ENCODE data around the gene PPM1D. TPM values are rescaled to one million over a fixed set of nuclear protein-coding genes. Genes with fewer than 3 reads are reported as not detected.
"Not testable (repeated sequence)": the region's sequence is repeated elsewhere in the genome, so short reads cannot be mapped to it uniquely, and the experiment has no call there.

PPM1D gene
- total and polyA plus RNA-seq, 2 donors (not counting 1 experiment from before 2014, with no cell fraction given), result 6.5 to 27.2 TPM

DNA sequence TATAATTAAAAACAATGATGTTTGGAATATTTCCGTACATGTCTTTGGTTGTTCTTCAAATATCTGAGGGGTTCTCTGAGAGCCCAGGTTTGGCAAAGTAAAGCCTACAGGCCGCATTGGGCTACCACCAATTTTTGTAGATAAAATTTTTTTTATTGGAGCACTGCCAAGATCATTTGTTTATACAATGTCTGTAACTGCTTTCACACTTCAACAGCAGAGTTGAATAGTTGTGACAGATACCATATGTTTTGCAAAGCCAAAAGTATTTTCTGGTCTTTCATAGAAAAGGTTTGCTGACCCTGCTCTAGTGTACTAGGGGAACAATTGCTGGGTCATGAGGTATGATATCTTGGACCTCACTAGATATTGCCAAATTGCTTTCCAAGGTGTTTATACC is 10.5 kb downstream of the PPM1D start:
- ATAC-seq (ENCODE audit: low read depth), result no peak
- CTCF ChIA-PET, result no interaction called here
- no peaks in the 10 kb centered on the region for H3K27me3 Mint-ChIP-seq

DNA sequence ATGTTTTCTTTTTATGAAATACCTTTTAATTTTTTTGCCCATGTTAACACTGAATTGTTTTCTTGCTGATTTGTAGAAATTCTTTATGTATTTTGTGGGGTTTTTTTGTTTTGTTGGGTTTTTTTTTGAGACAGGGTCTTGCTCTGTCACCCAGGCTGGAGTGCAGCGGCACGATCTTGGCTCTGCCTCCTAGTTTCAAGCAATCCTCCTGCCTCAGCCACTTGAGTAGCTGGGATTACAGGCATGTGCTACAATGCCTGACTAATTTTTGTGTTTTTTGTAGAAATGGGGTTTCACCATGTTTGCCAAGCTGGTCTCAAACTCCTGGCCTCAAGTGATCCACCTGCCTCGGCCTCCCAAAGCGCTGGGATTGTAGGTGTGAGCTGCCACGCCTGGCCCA is 11.3 kb downstream of the PPM1D start:
- H3K27me3 Mint-ChIP-seq; H3K9ac ChIP-seq (ENCODE audit: low read length); CTCF ChIA-PET; DNase-seq; POLR2A ChIA-PET; H3K4me3 Mint-ChIP-seq; H3K27ac Mint-ChIP-seq; intact Hi-C loops (cut with micrococcal nuclease); ATAC-seq (ENCODE audit: low read depth); H3K4me1 ChIP-seq (ENCODE audit: control insufficient read depth in 2 of 2, insufficient read depth in 2 of 2, low read length in 2 of 2); H3K9me3 Mint-ChIP-seq (ENCODE audit: insufficient read depth); H3K4me3 ChIP-seq (ENCODE audit: control extremely low read depth in 1 of 5, extremely low read depth in 1 of 5, insufficient read depth in 1 of 5, low read depth in 2 of 5, low read length in 4 of 5); H3K4me2 ChIP-seq (replicated peaks; ENCODE audit: low read depth, low read length, poor library complexity, severe bottlenecking); H3K36me3 ChIP-seq (replicated peaks in 1 of 2; ENCODE audit: control extremely low read depth in 1 of 2, control insufficient read depth in 1 of 2, extremely low read depth in 1 of 2, insufficient read depth in 2 of 2, low read length in 1 of 2); H3K27me3 ChIP-seq (replicated peaks in 1 of 4; ENCODE audit: control extremely low read depth in 1 of 4, control insufficient read depth in 3 of 4, insufficient read depth in 4 of 4, low read length in 3 of 4); H2AFZ ChIP-seq (ENCODE audit: insufficient read depth, low read depth, low read length, poor library complexity, severe bottlenecking); H3K9me3 ChIP-seq (ENCODE audit: control extremely low read depth in 1 of 3, control insufficient read depth in 2 of 3, insufficient read depth in 1 of 3, low read length in 2 of 3); H3K27ac ChIP-seq (ENCODE audit: low read length in 2 of 2): not testable (repeated sequence)
- Histone ChIP-seq H4K20me1 (ENCODE audit: control insufficient read depth, insufficient read depth, low read length, poor library complexity, severe bottlenecking) (peaks cover 78% of the 10 kb centered on the region), H3K79me2 (ENCODE audit: control insufficient read depth, insufficient read depth, low read length) (peaks cover 96% of the 10 kb centered on the region)
- H3K4me1 Mint-ChIP-seq, result peaks cover 22% of the 10 kb centered on the region
- WGBS (ENCODE audit: insufficient coverage), result no CpG with 5 or more reads among the region's 5 CpGs

More for the DNA sequence above, 10.5 kb downstream of the PPM1D start:
- Mint-ChIP-seq H3K27ac (no peak overlapping the region), H3K4me1 (peaks cover 27% of the 10 kb centered on the region), H3K4me3 (no peak overlapping the region), H3K9me3 (ENCODE audit: insufficient read depth) (no peaks in the 10 kb centered on the region)
- Histone ChIP-seq H3K27ac (ENCODE audit: low read length in 2 of 2) (no peak overlapping the region), H3K4me2 (replicated peaks; ENCODE audit: low read depth, low read length, poor library complexity, severe bottlenecking) (no peak overlapping the region), H3K4me1 (ENCODE audit: control insufficient read depth in 2 of 2, insufficient read depth in 2 of 2, low read length in 2 of 2) (peaks cover 0 to 3% of the 10 kb centered on the region in 2 donors), H3K36me3 (replicated peaks in 1 of 2; ENCODE audit: control extremely low read depth in 1 of 2, control insufficient read depth in 1 of 2, extremely low read depth in 1 of 2, insufficient read depth in 2 of 2, low read length in 1 of 2) (peaks cover 0 to 2% of the 10 kb centered on the region in 2 experiments), H3K79me2 (ENCODE audit: control insufficient read depth, insufficient read depth, low read length) (peaks cover 96% of the 10 kb centered on the region), H3K27me3 (replicated peaks in 1 of 4; ENCODE audit: control extremely low read depth in 1 of 4, control insufficient read depth in 3 of 4, insufficient read depth in 4 of 4, low read length in 3 of 4) (no peaks in the 10 kb centered on the region), H4K20me1 (ENCODE audit: control insufficient read depth, insufficient read depth, low read length, poor library complexity, severe bottlenecking) (peaks cover 77% of the 10 kb centered on the region), H2AFZ (ENCODE audit: insufficient read depth, low read depth, low read length, poor library complexity, severe bottlenecking) (no peak overlapping the region), H3K4me3 (ENCODE audit: control extremely low read depth in 1 of 5, extremely low read depth in 1 of 5, insufficient read depth in 1 of 5, low read depth in 2 of 5, low read length in 4 of 5) (no peak overlapping the region), H3K9ac (ENCODE audit: low read length) (no peak overlapping the region), H3K9me3 (ENCODE audit: control extremely low read depth in 1 of 3, control insufficient read depth in 2 of 3, insufficient read depth in 1 of 3, low read length in 2 of 3) (no peaks in the 10 kb centered on the region)
- DNase-seq, result no peak
- intact Hi-C loops (cut with micrococcal nuclease), result no loop called here
- TF ChIP-seq, protein P1, sequence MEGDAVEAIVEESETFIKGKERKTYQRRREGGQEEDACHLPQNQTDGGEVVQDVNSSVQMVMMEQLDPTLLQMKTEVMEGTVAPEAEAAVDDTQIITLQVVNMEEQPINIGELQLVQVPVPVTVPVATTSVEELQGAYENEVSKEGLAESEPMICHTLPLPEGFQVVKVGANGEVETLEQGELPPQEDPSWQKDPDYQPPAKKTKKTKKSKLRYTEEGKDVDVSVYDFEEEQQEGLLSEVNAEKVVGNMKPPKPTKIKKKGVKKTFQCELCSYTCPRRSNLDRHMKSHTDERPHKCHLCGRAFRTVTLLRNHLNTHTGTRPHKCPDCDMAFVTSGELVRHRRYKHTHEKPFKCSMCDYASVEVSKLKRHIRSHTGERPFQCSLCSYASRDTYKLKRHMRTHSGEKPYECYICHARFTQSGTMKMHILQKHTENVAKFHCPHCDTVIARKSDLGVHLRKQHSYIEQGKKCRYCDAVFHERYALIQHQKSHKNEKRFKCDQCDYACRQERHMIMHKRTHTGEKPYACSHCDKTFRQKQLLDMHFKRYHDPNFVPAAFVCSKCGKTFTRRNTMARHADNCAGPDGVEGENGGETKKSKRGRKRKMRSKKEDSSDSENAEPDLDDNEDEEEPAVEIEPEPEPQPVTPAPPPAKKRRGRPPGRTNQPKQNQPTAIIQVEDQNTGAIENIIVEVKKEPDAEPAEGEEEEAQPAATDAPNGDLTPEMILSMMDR (IDR thresholded peaks at IDR 0.05), result no peak
- no peak for TF ChIP-seq EZH2 (IDR thresholded peaks at IDR 0.05; ENCODE audit: borderline replicate concordance, insufficient read depth, low read depth, low read length, poor library complexity, severe bottlenecking)
- POLR2A ChIA-PET, result no interaction called here
- WGBS (ENCODE audit: insufficient coverage), result no CpG with 5 or more reads among the region's 2 CpGs
